GM23338 (cell line): ENCODE data around the gene PURA. TPM values are rescaled to one million over a fixed set of nuclear protein-coding genes. Genes with fewer than 3 reads are reported as not detected.

Source experiments
- ATAC-seq: fragments of 200-7000 bp; cut with Tn5 transposase; 3 replicates; pipeline ENCODE4 v1.9.1; 2020
- DNase-seq: peaks from one replicate; pipeline ENCODE4 v3.0.0-alpha.2; 2015; ENCODE audit warnings: low spot score
- H2AFZ ChIP-seq: fragments of 200-600 bp; sonication (generic); 2 replicates; pipeline ENCODE4 v1.8.0; 2016; ENCODE audit warnings: antibody characterized with exemption, mild to moderate bottlenecking, moderate library complexity
- H3F3A ChIP-seq: fragments of 200-600 bp; sonication (generic); replicated peaks from 2 replicates; pipeline ENCODE4 v1.8.0; 2017; ENCODE audit warnings: antibody characterized with exemption, mixed run types, low read depth
- H3K27ac ChIP-seq: fragments of 200-600 bp; sonication (generic); 2 replicates; pipeline ENCODE4 v1.6.1; 2016; ENCODE audit warnings: low read depth
- H3K27me3 ChIP-seq: fragments of 200-600 bp; sonication (generic); 2 replicates; pipeline ENCODE4 v1.8.0; 2016; ENCODE audit warnings: mild to moderate bottlenecking, mixed run types, moderate library complexity; ENCODE audit not compliant: insufficient read depth
- H3K36me3 ChIP-seq: fragments of 200-600 bp; sonication (generic); 2 replicates; pipeline ENCODE4 v1.8.0; 2016; ENCODE audit warnings: mild to moderate bottlenecking; ENCODE audit not compliant: insufficient read depth
- H3K4me1 ChIP-seq: fragments of 200-600 bp; sonication (generic); 2 replicates; pipeline ENCODE4 v1.8.0; 2016; ENCODE audit warnings: mild to moderate bottlenecking, moderate library complexity; ENCODE audit not compliant: insufficient read depth
- H3K4me2 ChIP-seq: fragments of 200-600 bp; sonication (generic); 2 replicates; pipeline ENCODE4 v1.7.1; 2017; ENCODE audit warnings: mixed run types
- H3K4me3 ChIP-seq: fragments of 200-600 bp; sonication (generic); 2 replicates; pipeline ENCODE4 v1.6.1; 2016; ENCODE audit warnings: mixed run types
- H3K79me2 ChIP-seq: fragments of 200-600 bp; sonication (generic); replicated peaks from 2 replicates; pipeline ENCODE4 v1.8.0; 2017; ENCODE audit warnings: mild to moderate bottlenecking; ENCODE audit not compliant: insufficient read depth
- H3K9me2 ChIP-seq: fragments of 200-600 bp; sonication (generic); 2 replicates; pipeline ENCODE4 v1.8.0; 2017; ENCODE audit not compliant: insufficient read depth
- H4K20me1 ChIP-seq: fragments of 200-600 bp; sonication (generic); replicated peaks from 2 replicates; pipeline ENCODE4 v1.8.0; 2017; ENCODE audit warnings: mild to moderate bottlenecking; ENCODE audit not compliant: insufficient read depth
- H3K27ac Mint-ChIP-seq: 2 replicates; pipeline ENCODE4 v1.8.0; 2020; ENCODE audit warnings: inconsistent platforms, mild to moderate bottlenecking, moderate library complexity, mixed read lengths
- H3K27me3 Mint-ChIP-seq: 3 replicates; pipeline ENCODE4 v1.8.0; 2022; ENCODE audit warnings: low read depth, mild to moderate bottlenecking, moderate library complexity, mixed read lengths, inconsistent platforms; ENCODE audit not compliant: insufficient read depth, poor library complexity
- H3K36me3 Mint-ChIP-seq: 3 replicates; pipeline ENCODE4 v1.8.0; 2021; ENCODE audit warnings: low read depth, mild to moderate bottlenecking, inconsistent platforms, moderate library complexity, mixed read lengths
- H3K4me1 Mint-ChIP-seq: 3 replicates; pipeline ENCODE4 v1.8.0; 2020; ENCODE audit warnings: mild to moderate bottlenecking, inconsistent platforms, mixed read lengths
- H3K4me3 Mint-ChIP-seq: 3 replicates; pipeline ENCODE4 v1.8.0; 2021; ENCODE audit warnings: moderate library complexity, mild to moderate bottlenecking, inconsistent platforms, mixed read lengths
- H3K9me3 Mint-ChIP-seq: 3 replicates; pipeline ENCODE4 v1.8.0; 2020; ENCODE audit warnings: moderate library complexity, mild to moderate bottlenecking, inconsistent platforms, mixed read lengths
- CREB1 ChIP-seq: fragments of 250-450 bp; sonication (Bioruptor Pico); IDR thresholded peaks from 2 replicates; pipeline ENCODE4 v1.5.0; 2020; ENCODE audit warnings: low read depth, mild to moderate bottlenecking, moderate library complexity
- EZH2 ChIP-seq: fragments of 200-600 bp; sonication (generic); IDR thresholded peaks from one replicate; pipeline ENCODE4 v1.8.0; 2017; ENCODE audit warnings: antibody characterized with exemption, mild to moderate bottlenecking, low read depth; ENCODE audit not compliant: unreplicated experiment
- EZH2phosphoT487 ChIP-seq: fragments of 200-600 bp; sonication (generic); IDR thresholded peaks from one replicate; pipeline ENCODE4 v1.8.1; 2018; ENCODE audit warnings: antibody characterized with exemption; ENCODE audit not compliant: unreplicated experiment
- JUNB ChIP-seq: IDR thresholded peaks from one replicate; pipeline ENCODE4 v1.6.1; 2016; ENCODE audit warnings: antibody characterized with exemption; ENCODE audit not compliant: unreplicated experiment
- NANOG ChIP-seq: IDR thresholded peaks from 2 replicates; pipeline ENCODE4 v1.6.1; 2016; ENCODE audit warnings: antibody characterized with exemption, borderline replicate concordance
- POLR2AphosphoS5 ChIP-seq: IDR thresholded peaks from 2 replicates; pipeline ENCODE4 v1.6.1; 2016; ENCODE audit warnings: antibody characterized with exemption, low read depth
- STAT1 ChIP-seq: IDR thresholded peaks from one replicate; pipeline ENCODE4 v1.6.1; 2016; ENCODE audit warnings: antibody characterized with exemption; ENCODE audit not compliant: unreplicated experiment
- ZNF114 ChIP-seq: fragments of 250-450 bp; sonication (Bioruptor Pico); IDR thresholded peaks from 2 replicates; pipeline ENCODE4 v1.5.0; 2020; ENCODE audit warnings: mild to moderate bottlenecking, moderate library complexity
- ZNF331 ChIP-seq: fragments of 250-450 bp; sonication (Bioruptor Pico); IDR thresholded peaks from 2 replicates; pipeline ENCODE4 v1.5.0; 2020; ENCODE audit warnings: low read depth, mild to moderate bottlenecking, moderate library complexity
- polyA plus RNA-seq: library from polyadenylated mRNA; unstranded; fragments of >200 nt; fragmentation: Nextera tagmentation; extraction: Ambion mirVana; gene quantifications from 2 replicates; pipeline ENCODE4 v1.2.1, GENCODE V29; 2016
- total RNA-seq: library from RNA; depleted of rRNA; stranded (reverse); fragments of >200 nt; shearing (Covaris generic); gene quantifications from 2 replicates; pipeline ENCODE4 v1.2.3, GENCODE V29; 2014
- TF ChIP-seq, protein P1 (sequence below): IDR thresholded peaks from 2 replicates; pipeline ENCODE4 v1.6.1; 2016; ENCODE audit warnings: antibody characterized with exemption
- TF ChIP-seq, protein P2 (sequence below): fragments of 250-450 bp; sonication (Bioruptor Pico); IDR thresholded peaks from 2 replicates; pipeline ENCODE4 v1.5.0; 2020; ENCODE audit warnings: mild to moderate bottlenecking, moderate library complexity
- TF ChIP-seq, protein P3 (sequence below): IDR thresholded peaks from one replicate; pipeline ENCODE4 v1.6.1; 2018; ENCODE audit warnings: antibody characterized with exemption; ENCODE audit not compliant: unreplicated experiment
- TF ChIP-seq, protein P4 (sequence below), 2 experiments: fragments of 200-600 bp in 1 of 2; sonication (generic) in 1 of 2; conservative IDR thresholded peaks; 2 replicates each; pipeline versions ENCODE4 v1.5.1 to v1.6.1; 2016 to 2017; ENCODE audit warnings: antibody characterized with exemption in 2 of 2, low read depth in 2 of 2, mild to moderate bottlenecking in 2 of 2, moderate library complexity in 1 of 2

Gene PURA
- total and polyA plus RNA-seq, 2 experiments from 2014 or later: 1.5 to 2.3 TPM

- H3K9me2 ChIP-seq: no peaks in the 10 kb centered on the region
- TF ChIP-seq, protein P1, sequence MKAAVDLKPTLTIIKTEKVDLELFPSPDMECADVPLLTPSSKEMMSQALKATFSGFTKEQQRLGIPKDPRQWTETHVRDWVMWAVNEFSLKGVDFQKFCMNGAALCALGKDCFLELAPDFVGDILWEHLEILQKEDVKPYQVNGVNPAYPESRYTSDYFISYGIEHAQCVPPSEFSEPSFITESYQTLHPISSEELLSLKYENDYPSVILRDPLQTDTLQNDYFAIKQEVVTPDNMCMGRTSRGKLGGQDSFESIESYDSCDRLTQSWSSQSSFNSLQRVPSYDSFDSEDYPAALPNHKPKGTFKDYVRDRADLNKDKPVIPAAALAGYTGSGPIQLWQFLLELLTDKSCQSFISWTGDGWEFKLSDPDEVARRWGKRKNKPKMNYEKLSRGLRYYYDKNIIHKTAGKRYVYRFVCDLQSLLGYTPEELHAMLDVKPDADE: no peak
- TF ChIP-seq NANOG (no peak), POLR2AphosphoS5 (no peak), JUNB (no peak), ZNF114 (CRISPR knock-in tag) (no peak), EZH2 (no peak), STAT1 (no peak), EZH2phosphoT487 (no peak), CREB1 (CRISPR knock-in tag) (no peak), ZNF331 (no peak)
- TF ChIP-seq, protein P2, sequence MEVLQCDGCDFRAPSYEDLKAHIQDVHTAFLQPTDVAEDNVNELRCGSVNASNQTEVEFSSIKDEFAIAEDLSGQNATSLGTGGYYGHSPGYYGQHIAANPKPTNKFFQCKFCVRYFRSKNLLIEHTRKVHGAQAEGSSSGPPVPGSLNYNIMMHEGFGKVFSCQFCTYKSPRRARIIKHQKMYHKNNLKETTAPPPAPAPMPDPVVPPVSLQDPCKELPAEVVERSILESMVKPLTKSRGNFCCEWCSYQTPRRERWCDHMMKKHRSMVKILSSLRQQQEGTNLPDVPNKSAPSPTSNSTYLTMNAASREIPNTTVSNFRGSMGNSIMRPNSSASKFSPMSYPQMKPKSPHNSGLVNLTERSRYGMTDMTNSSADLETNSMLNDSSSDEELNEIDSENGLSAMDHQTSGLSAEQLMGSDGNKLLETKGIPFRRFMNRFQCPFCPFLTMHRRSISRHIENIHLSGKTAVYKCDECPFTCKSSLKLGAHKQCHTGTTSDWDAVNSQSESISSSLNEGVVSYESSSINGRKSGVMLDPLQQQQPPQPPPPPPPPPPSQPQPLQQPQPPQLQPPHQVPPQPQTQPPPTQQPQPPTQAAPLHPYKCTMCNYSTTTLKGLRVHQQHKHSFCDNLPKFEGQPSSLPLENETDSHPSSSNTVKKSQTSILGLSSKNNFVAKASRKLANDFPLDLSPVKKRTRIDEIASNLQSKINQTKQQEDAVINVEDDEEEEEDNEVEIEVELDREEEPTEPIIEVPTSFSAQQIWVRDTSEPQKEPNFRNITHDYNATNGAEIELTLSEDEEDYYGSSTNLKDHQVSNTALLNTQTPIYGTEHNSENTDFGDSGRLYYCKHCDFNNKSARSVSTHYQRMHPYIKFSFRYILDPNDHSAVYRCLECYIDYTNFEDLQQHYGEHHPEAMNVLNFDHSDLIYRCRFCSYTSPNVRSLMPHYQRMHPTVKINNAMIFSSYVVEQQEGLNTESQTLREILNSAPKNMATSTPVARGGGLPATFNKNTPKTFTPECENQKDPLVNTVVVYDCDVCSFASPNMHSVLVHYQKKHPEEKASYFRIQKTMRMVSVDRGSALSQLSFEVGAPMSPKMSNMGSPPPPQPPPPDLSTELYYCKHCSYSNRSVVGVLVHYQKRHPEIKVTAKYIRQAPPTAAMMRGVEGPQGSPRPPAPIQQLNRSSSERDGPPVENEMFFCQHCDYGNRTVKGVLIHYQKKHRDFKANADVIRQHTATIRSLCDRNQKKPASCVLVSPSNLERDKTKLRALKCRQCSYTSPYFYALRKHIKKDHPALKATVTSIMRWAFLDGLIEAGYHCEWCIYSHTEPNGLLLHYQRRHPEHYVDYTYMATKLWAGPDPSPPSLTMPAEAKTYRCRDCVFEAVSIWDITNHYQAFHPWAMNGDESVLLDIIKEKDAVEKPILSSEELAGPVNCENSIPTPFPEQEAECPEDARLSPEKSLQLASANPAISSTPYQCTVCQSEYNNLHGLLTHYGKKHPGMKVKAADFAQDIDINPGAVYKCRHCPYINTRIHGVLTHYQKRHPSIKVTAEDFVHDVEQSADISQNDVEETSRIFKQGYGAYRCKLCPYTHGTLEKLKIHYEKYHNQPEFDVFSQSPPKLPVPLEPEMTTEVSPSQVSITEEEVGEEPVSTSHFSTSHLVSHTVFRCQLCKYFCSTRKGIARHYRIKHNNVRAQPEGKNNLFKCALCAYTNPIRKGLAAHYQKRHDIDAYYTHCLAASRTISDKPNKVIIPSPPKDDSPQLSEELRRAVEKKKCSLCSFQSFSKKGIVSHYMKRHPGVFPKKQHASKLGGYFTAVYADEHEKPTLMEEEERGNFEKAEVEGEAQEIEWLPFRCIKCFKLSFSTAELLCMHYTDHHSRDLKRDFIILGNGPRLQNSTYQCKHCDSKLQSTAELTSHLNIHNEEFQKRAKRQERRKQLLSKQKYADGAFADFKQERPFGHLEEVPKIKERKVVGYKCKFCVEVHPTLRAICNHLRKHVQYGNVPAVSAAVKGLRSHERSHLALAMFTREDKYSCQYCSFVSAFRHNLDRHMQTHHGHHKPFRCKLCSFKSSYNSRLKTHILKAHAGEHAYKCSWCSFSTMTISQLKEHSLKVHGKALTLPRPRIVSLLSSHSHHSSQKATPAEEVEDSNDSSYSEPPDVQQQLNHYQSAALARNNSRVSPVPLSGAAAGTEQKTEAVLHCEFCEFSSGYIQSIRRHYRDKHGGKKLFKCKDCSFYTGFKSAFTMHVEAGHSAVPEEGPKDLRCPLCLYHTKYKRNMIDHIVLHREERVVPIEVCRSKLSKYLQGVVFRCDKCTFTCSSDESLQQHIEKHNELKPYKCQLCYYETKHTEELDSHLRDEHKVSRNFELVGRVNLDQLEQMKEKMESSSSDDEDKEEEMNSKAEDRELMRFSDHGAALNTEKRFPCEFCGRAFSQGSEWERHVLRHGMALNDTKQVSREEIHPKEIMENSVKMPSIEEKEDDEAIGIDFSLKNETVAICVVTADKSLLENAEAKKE: no peak
- TF ChIP-seq, protein P3, sequence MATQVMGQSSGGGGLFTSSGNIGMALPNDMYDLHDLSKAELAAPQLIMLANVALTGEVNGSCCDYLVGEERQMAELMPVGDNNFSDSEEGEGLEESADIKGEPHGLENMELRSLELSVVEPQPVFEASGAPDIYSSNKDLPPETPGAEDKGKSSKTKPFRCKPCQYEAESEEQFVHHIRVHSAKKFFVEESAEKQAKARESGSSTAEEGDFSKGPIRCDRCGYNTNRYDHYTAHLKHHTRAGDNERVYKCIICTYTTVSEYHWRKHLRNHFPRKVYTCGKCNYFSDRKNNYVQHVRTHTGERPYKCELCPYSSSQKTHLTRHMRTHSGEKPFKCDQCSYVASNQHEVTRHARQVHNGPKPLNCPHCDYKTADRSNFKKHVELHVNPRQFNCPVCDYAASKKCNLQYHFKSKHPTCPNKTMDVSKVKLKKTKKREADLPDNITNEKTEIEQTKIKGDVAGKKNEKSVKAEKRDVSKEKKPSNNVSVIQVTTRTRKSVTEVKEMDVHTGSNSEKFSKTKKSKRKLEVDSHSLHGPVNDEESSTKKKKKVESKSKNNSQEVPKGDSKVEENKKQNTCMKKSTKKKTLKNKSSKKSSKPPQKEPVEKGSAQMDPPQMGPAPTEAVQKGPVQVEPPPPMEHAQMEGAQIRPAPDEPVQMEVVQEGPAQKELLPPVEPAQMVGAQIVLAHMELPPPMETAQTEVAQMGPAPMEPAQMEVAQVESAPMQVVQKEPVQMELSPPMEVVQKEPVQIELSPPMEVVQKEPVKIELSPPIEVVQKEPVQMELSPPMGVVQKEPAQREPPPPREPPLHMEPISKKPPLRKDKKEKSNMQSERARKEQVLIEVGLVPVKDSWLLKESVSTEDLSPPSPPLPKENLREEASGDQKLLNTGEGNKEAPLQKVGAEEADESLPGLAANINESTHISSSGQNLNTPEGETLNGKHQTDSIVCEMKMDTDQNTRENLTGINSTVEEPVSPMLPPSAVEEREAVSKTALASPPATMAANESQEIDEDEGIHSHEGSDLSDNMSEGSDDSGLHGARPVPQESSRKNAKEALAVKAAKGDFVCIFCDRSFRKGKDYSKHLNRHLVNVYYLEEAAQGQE: no peak
- TF ChIP-seq, protein P4, sequence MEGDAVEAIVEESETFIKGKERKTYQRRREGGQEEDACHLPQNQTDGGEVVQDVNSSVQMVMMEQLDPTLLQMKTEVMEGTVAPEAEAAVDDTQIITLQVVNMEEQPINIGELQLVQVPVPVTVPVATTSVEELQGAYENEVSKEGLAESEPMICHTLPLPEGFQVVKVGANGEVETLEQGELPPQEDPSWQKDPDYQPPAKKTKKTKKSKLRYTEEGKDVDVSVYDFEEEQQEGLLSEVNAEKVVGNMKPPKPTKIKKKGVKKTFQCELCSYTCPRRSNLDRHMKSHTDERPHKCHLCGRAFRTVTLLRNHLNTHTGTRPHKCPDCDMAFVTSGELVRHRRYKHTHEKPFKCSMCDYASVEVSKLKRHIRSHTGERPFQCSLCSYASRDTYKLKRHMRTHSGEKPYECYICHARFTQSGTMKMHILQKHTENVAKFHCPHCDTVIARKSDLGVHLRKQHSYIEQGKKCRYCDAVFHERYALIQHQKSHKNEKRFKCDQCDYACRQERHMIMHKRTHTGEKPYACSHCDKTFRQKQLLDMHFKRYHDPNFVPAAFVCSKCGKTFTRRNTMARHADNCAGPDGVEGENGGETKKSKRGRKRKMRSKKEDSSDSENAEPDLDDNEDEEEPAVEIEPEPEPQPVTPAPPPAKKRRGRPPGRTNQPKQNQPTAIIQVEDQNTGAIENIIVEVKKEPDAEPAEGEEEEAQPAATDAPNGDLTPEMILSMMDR (conservative IDR thresholded peaks at IDR 0.05; ENCODE audit: low read depth in 2 of 2): no peak
- H3K36me3 Mint-ChIP-seq: no peaks in the 10 kb centered on the region
Observed at GRCh38 chr5:140125637-140126036, 11.7 kb downstream of the PURA start, which contains the start of gene IGIP. TSS of gene IGIP (plus strand) at chr5:140125937. CDS start at chr5:140128477, 2,540 bp downstream.

More at GRCh38 chr5:140125637-140126036, 11.7 kb downstream of the PURA start, which contains the start of gene IGIP:
- Histone ChIP-seq H3K36me3 (no peaks in the 10 kb centered on the region), H3K27ac (no peak within 1 kb of the TSS), H3K4me1 (no peaks in the 10 kb centered on the region), H3F3A (no peaks in the 10 kb centered on the region), H3K27me3 (peaks cover 8% of the 10 kb centered on the region; the same call in 1 of the 2 replicates), H3K4me3 (no peak within 1 kb of the TSS), H4K20me1 (no peaks in the 10 kb centered on the region), H3K79me2 (no peaks in the 10 kb centered on the region), H3K4me2 (no peak within 1 kb of the TSS), H2AFZ (no peak within 1 kb of the TSS)
- ATAC-seq (no peak), DNase-seq (no peak)
- Mint-ChIP-seq H3K9me3 (no peaks in the 10 kb centered on the region), H3K4me3 (no peak within 1 kb of the TSS), H3K4me1 (0 out of 3 replicates have a peak, but pooled peaks cover 2% of the 10 kb centered on the region), H3K27me3 (peaks cover 1% of the 10 kb centered on the region), H3K27ac (no peak within 1 kb of the TSS)
